DMS 273 (cell line): Measurements from ENCODE around the gene NLRP4.
A peak's percentile ranks its signal among the peaks of the same experiment; 100 is the strongest.
"Not testable (repeated sequence)": the region's sequence is repeated elsewhere in the genome, so short reads cannot be mapped to it uniquely, and the experiment has no call there.

Experiments
- DNase-seq: peaks from one replicate; lab custom pipeline; 2025; ENCODE audit not compliant: unreplicated experiment; lab: John Stamatoyannopoulos, UW

NLRP4 gene

GRCh38 chr19:55882626-55883025, 46.3 kb downstream of the NLRP4 start:
- DNase-seq = no peak

GRCh38 chr19:55898911-55899310, 62.6 kb downstream of the NLRP4 start:
- DNase-seq = no peak

- DNase-seq = peak; percentile 48
Observed at GRCh38 chr19:55901369-55902079, 65.2 kb downstream of the NLRP4 start.

- DNase-seq = peak; percentile 13
Observed at GRCh38 chr19:55902080-55902751, 65.9 kb downstream of the NLRP4 start.

- no peak for DNase-seq
Observed at GRCh38 chr19:55907286-55907685, 70.9 kb downstream of the NLRP4 start.

- no peak for DNase-seq
Observed at GRCh38 chr19:55907746-55908145, 71.4 kb downstream of the NLRP4 start.

- no peak for DNase-seq
Observed at GRCh38 chr19:55909801-55910200, 73.5 kb downstream of the NLRP4 start.

GRCh38 chr19:55912916-55913315, 76.6 kb downstream of the NLRP4 start:
- no peak for DNase-seq

GRCh38 chr19:55913643-55914268, 77.4 kb downstream of the NLRP4 start:
- peak; percentile 20 for DNase-seq

- DNase-seq = no peak
Observed at GRCh38 chr19:55923556-55923955, 87.2 kb downstream of the NLRP4 start.

GRCh38 chr19:55927991-55928390, 91.7 kb downstream of the NLRP4 start:
- DNase-seq = no peak

GRCh38 chr19:55929258-55929657, 92.9 kb downstream of the NLRP4 start:
- not testable (repeated sequence) for DNase-seq

- no peak for DNase-seq
Observed at GRCh38 chr19:55930996-55931515, 94.7 kb downstream of the NLRP4 start.
